ENCODE measurements around the gene SMURF2.
"Not testable (repeated sequence)": the region's sequence is repeated elsewhere in the genome, so short reads cannot be mapped to it uniquely, and the experiment has no call there.

DNA sequence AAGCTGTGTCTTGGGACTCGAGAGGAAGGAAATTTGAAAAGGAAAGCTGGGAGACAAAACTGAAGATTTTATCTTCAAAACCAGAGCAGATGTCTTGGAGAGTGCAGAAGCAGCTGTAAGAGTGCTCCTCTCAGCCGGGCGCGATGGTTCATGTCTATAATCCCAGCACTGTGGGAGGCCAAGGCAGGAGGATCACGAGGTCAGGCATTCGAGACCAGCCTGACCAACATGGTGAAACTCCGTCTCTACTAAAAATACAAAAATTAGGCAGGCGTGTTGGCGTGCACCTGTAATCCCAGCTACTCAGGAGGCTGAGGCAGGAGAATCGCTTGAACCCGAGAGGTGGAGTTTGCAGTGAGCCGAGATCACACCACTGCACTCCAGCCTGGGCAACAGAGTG lies 57.6 kb downstream of the SMURF2 start:
- TF ChIP-seq, protein P1, sequence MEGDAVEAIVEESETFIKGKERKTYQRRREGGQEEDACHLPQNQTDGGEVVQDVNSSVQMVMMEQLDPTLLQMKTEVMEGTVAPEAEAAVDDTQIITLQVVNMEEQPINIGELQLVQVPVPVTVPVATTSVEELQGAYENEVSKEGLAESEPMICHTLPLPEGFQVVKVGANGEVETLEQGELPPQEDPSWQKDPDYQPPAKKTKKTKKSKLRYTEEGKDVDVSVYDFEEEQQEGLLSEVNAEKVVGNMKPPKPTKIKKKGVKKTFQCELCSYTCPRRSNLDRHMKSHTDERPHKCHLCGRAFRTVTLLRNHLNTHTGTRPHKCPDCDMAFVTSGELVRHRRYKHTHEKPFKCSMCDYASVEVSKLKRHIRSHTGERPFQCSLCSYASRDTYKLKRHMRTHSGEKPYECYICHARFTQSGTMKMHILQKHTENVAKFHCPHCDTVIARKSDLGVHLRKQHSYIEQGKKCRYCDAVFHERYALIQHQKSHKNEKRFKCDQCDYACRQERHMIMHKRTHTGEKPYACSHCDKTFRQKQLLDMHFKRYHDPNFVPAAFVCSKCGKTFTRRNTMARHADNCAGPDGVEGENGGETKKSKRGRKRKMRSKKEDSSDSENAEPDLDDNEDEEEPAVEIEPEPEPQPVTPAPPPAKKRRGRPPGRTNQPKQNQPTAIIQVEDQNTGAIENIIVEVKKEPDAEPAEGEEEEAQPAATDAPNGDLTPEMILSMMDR (conservative IDR thresholded peaks at IDR 0.05; ENCODE audit: low read depth, low read length) = not testable (repeated sequence)
- not testable (repeated sequence) for TF ChIP-seq EZH2phosphoT487 (IDR thresholded peaks at IDR 0.05; ENCODE audit: borderline replicate concordance, low read length); EZH2 (IDR thresholded peaks at IDR 0.05; ENCODE audit: low read length, unreplicated experiment)
